Dedifferentiated amniotic fluid mesenchymal stem cell (primary cell): ENCODE results near the gene COL4A2.
"Not testable (repeated sequence)": the region's sequence is repeated elsewhere in the genome, so short reads cannot be mapped to it uniquely, and the experiment has no call there.

Source experiments
- DNase-seq: peaks from one replicate; pipeline ENCODE4 v3.0.0-alpha.2; 2016; ENCODE audit errors: extremely low spot score

Gene COL4A2

DNA sequence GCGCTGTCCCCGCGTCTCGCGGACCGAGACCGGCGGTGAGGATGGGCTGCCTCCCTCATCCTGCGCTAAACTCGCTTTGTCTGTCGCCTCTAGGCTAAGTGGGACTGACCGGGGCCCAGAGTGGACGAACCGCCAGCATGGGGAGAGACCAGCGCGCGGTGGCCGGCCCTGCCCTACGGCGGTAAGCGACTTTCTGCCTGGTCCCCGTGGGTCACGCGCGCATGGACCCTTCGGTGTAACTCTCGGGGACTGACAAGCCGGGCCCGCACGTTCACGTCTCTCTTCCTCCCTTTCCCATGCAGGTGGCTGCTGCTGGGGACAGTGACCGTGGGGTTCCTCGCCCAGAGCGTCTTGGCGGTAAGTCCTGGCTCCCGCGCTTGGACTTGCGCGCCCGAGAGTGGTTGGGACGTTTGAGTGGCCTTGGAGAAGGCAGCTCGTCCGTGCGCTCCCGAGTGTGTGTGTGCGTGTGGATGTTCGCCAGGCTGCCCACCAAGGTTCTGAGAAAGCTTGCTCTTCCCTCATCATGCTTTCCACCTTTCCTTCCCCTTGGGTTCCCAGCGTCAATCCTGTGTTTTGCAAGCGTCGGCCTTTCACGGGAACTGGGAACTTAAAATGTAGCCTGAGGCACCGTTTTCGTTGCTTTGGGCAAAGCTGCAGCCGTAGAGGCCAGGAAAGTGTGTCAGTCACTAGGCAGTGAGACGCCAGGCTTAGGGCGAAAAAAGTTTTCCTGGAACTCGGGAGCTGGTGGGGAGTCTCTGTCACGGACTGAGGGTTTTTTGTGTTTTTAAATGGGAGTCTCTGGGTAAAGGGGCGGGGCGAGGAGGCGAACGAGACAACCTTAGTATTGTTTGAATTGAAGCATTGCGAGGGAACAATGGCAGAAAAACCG is 927 bp downstream of the COL4A2 start:
- DNase-seq = peak; percentile 56

DNA sequence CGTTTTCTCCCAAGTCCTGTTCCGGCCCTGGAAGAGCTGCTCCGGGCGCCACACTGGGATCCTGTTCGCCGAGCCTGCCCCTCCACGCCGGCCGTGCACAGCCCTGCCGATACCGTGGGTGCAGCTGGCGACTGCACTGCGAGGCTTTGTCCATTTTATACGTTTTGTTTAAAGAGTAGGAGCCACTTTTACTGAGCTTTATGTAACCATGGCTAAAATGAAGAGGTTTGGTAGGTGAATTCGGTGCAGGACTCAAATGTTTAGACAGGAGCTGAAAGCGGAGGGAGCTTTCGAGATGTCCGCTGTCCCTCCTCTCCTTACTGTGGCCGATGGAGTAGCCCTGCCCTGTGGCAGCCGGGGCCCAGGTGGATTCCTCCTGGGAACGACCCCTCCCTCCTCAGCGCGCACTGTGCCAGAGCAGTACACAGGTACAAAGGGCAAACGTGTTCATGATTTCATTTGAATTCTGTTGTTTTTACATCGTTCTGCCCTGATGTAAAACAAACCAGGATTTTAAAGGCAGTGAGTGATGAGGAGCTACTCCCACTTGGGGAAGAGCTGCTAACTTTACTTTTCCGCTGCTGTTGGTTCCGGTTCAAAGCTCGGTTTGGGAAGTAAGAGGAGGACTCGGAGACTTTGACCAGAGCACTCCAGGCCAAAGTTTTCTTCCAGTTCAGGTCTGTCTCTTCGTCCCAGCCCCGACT is 1.7 kb downstream of the COL4A2 start:
- DNase-seq = no peak

DNA sequence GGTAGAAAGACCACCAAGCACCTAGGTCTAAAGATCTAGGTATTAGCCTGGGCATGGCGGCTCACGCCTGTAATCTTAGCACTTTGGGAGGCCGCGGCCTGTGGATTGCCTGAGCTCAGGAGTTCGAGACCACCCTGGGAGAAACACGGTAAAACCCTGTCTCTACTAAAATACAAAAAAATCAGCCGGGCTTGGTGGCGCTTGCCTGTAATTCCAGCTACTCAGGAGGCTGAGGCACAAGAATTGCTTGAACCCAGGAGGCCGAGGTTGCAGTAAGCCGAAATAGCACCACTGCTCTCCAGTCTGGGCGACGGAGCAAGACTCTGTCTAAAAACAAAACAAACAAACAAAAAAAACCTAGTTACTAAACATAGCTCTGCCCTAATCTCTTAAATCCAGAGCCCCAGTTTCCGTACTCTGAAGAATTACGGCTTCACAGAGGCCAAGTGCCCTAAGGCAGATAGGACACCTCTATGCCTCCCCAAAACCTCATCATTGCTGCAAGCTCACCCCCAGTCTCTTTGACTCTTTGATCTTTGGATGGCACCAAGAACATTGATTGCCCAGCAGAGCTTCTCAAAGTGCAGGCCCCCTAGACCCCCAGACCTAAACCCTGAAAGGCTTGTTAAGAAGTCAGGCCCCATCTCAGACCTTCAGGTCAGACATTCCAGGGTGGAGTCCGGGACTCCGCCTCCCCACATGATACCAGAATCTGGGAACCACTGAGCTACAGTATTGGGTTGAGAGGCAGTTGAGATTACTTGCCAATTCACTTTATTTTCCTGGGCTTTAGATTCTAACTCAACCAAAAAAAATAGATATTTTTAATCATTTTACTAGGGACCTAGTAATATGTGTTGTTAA is 2.8 kb downstream of the COL4A2 start:
- no peak for DNase-seq

DNA sequence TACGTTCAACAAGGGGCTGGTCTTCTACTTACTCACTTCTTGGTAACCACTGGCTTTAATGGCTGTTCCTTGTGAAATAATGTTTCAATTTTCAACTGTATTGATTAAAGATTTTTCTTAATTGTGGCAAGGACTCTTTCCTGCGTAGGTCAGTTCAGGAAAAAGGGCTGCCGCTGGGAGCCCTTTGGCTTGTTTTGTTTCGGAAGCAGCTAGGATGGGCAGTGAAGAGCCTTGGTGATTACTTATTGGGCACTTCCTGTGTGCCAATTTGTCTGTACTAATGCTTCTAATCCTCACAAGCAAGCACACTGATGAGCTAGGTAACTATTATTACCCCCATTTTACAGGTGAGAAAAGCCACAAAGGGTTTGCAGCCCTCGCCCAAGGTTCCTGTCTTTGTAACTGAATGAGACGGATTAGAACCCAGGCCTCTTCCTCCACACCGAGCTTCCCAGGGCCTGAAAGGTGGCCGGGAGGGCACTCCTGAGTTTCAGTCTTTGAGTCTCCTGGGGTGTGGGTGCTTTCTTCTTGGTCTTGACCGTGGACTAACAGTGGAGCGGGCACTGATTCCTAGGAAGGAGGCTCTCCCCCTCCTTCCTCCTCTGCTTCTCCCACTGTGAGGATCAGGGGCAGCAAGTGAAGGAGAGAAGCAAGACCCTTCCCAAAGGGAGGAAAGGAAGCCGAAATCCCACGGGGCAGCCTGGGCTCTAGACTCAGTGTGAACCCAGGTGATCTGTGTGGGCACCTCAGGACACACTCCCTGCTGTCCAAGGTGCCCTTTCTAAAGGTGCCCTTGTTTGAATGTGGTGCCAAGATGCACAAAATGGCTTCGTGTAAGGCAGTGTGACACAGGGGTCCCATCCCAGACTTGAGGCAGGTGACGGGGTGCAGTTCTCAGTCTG is 3.7 kb downstream of the COL4A2 start:
- DNase-seq = no peak

DNA sequence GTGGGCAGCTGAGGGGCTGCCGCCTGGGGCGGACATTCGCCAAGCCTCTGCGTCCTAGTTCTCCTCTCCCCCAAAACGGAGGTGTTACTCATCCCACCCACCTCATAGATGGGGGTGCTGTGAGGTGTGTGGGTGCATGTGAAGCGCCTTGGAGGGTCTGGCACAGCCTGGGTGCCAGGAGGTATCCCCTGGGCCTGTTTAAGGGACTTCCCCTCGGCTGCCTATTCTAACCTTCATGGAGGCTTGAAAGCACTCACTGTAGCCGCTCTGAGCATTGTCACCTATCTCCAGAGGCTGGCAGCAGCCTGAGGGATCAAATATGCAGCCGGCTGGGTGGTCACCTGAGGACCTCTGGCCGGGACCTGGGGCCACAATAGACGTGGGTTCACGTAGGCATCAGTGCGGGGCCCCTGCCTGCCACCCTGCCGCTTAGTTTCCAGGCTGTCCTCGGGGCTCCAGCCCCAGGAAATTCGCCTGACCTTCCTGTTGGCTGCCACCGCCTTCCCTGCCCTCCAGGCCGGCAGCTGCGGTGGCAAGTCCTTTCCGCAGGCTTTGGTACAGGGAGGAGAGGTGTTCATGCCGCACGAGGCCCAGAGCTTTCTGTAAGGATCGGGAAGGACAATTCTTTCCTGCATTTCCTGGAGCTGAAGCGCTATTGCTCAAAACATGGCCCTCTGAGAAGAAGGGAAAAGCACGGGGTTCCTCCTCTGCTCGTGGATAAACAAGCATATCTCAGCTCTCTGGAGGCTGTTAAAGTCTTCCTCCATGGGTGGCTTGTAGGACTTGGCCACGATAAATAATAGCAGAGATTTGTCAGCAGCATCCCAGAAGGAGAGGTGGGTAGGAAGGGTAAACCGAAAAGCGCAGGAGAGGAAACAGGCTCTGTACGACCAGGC is 4.6 kb downstream of the COL4A2 start:
- no peak for DNase-seq

DNA sequence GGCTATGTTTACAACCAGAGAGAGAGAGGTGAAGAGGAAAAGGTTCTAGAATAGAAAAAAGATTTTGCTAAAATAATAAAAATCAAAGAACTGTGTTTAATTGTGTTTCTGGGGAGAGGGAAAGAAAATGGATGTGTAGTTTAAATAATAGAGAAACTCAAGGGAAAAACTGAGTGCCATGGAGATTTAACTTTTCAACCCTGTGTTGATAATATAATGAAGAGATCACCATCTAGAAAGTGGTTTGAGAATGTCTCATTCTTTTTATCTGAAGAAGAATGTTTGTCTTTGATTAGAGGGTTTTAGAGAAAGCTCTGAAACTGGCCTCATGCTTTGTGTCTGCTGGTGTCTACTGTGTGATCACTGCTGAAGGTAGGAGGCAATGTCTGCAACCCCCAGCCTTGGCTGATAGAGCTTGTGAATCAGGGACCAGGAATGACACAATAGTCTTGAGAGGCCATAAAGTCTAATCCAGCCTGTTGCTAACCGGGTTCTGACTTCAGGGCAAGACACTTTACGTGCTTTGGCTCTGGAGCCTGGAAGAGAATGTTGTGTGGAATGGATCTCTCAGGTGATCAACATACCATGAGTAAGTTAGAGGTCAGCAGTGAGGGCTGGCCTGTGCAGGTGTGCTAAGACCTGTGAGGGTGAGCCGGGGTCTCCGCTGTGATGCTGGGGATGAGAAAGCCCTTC is 5.4 kb downstream of the COL4A2 start:
- DNase-seq = peak; percentile 61

DNA sequence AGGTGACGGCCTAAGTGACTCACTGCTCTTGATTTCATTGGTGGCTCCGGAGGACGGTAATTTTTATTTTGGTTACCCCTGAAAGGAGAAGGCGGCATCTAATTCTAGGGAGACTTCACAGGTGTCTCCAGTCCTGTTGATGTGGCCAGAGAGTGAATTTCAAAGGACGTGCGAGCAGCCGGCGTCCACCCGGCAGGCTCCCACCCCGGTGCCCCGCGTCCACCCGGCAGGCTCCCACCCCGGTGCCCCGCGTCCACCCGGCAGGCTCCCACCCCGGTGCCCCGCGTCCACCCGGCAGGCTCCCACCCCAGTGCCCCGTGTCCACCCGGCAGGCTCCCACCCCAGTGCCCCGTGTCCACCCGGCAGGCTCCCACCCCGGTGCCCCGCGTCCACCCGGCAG is 6.2 kb downstream of the COL4A2 start:
- not testable (repeated sequence) for DNase-seq

DNA sequence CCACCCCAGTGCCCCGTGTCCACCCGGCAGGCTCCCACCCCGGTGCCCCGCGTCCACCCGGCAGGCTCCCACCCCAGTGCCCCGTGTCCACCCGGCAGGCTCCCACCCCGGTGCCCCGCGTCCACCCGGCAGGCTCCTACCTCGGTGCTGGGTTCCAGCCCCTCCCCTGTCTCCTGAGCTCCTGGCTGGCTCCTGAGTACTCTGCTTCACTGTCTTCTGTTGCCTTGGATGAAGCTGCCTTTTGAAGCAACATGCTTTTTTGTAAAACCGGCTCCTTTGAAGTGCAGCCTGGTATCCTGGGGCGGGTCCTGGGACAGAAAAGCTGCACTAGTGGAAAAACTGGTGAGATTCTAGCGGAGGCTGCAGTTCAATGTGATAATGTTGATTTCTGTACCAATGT is 6.6 kb downstream of the COL4A2 start:
- DNase-seq = not testable (repeated sequence)

DNA sequence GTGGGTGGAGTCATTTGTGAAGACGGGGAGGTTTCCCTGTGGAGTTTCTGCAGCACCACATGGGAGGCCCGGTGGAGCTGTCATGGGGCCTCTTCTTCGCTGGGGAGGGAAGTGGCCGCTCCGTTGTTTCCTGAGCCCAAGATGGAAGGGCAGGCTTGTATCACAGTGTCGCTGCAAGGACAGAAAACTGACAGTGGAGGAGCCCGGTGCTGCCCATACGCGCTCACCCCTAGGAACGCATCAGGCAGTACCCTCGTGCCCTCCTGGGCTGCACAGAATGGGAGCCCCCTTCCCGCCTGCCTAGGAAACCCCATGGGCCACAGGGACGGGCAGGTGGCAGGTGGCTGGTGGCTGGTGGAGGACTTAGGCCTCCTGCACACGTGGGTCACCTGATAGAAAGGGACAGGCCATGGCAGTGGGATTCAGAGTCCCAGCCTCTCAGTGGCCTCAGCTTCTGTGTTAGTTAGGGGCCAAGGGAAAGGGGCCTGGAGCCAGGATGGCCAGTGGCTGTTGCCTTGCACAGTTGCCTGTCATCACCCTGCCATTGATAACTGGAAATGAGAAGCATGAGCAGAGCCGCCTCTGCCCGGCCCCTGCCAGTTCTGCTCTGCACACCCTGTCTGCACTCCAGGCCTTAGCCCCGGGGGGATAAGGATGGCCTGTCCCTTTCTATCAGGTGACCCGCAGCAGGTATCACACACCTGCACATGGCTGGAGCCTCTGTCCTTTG is 7.6 kb downstream of the COL4A2 start:
- DNase-seq = no peak

DNA sequence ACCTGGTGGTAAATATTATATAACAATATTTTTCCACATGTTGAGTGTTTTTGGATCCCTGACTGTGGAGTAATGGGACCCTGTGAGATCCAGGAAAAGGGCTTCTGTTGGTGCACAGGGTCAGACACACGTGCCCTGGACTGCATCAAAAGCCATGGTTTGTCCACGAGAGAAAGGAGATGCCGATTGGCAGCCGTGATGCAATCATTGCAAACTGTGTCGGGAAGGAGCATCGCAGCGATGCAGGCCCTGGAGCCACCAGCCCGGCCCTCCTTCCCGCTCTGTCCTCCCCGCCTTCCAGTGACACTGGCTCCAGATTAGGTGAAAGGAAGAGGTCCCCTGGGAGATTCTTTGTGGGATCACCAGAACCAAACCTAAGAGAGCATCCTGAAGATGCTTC is 9.1 kb downstream of the COL4A2 start:
- no peak for DNase-seq

DNA sequence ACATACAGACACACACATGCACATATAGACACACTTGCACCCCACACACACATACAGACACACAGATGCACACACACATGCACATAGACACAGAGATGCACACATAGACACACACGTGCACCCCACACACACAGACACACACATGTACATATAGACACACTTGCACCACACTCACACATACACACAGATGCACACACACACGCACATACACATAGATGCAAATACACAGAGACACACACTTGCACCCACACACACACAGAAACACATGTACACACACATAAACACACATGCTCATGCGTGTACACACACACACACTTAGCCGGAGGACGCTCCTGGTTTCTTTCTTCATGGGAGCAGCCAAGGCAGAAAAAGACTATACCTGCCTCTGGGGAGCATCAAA is 10.0 kb downstream of the COL4A2 start:
- DNase-seq = no peak

DNA sequence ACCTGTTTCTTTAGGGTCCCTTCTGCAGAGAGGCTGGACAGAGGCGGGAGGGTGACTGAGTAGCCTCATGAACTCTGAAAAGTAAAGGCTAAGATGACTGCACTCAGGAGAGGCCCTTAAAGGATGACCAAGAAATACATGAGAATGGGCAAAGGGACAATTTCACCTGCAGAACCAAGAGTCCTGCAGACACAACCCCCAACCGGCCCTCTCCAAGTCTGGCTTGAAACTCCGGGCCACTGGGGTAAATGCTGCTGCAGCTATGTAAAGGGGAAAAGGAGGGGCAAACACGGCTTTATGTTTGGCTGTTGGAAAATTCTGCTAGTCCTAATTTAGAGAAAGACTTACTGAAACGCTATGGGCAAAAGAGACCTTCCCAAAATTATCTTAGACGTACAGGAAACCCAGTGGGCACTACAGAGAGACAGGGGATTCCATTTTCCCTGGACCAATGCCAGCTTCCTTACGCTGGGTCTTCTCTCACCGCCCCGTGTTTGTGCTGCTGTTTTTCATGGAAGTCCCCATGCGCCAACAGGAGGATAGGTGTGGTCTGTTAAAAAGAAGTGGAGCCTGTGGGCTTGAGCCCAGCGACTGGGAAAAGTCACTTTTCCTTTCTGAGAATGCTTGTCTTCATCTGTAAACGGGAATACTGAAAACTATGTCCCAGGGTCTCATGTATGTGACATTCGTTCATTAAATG is 10.6 kb downstream of the COL4A2 start:
- no peak for DNase-seq

DNA sequence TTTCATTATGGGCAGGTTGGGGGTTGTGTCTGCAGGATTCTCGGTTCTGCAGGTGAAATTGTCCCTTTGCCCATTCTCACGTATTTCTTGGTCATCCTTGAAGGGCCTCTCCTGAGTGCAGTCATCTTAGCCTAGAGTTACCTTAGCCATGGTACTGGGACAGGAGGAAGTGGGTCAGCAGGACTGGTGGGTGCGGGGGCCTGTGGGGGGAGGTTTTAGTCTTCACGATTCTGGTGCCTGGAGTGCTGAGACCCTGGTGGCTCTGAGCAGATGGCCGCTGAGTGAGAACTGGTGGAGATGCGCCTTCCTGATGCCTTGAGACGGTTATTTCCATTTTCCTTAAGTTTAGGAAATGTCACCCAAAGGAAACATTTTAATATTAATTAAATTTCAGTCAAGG is 11.8 kb downstream of the COL4A2 start:
- DNase-seq = no peak

DNA sequence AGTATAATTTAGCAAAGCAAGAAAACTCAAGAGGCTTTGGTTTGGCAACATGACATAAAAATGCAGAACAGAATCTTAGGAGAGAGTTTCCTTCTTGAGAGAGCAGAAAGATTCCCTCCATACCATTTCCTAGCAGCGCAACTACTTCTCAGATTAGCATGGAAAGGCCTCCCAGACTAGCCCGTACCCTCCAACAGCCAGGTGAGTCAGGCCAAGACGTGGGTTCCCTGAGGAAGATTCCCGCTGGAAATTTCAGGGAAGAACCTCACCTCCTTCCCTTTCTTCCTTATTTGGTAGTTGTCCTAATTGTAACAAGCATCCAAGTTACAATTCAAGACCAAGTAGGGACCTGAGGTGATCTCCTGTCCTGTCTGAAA is 12.3 kb downstream of the COL4A2 start:
- DNase-seq = no peak

DNA sequence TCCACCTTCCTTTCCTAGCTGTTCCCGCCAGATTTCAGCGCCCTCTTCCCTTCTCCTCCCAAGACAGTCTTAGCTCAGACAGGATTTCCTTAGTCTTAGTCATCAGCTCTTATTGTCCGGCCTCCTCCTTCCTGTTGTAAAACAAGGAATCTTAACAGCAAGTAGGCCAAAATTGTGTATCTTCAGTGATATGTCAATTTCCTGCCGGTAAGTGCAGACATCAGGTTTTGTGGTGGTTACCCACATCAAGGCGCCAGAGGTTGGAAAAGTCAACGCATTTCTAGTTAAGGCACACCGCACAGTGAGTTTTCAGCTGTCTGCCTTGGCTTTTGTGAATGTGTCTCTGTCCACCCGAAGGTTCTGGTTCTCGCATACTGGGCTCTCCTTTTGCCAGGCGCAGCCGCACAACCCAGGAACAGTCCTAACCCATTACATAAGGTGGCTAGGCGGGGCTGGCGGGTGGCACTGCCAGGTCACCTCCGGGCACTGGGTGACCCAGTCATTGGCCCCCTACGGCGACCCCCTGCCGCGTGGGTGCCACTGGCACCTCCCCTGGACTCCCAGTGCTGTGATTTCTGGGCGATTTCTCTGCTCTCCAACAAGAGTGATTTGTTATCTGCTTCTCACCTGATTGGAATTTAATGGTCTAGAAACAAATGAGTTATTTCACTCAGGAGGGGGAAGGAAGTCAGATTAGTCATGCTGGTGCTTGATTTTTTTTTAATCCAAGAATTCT is 12.9 kb downstream of the COL4A2 start:
- DNase-seq = no peak

DNA sequence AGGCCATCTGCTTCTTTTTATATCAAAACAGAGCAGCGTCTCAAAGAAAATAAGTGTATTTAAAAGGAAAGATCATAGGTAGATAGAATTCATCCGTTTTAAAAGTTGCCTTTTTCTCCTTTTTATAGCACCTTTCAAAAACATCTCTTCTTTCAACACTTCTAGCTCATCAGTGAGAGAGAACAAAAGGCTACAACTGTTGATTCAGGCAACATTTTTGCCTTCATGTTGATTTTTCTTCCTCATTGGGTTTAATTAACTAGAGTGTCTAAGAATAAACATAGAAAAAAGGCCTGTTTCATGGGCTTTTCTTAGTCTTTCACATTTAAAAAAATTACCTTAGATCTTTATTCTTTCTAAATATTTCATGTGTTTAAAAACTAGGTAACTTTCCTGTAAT is 13.6 kb downstream of the COL4A2 start:
- DNase-seq = no peak

DNA sequence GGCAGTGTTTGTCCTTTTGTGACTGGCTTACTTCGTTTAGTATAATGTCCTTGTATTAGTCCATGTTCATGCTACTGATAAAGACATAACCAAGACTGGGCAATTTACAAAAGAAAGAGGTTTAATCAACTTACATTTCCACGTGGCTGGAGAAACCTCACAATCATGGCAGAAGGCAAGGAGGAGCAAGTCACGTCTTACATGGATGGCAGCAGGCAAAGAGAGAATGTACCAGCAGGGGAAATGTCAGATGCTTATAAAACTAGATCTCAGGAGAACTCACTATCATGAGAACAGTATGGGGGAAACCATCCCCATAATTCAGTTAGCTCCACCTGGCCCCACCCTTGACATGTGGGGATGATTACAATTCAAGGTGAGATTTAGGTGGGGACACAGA is 14.5 kb downstream of the COL4A2 start:
- DNase-seq = not testable (repeated sequence)
